Suppressor macrophage treated with lipopolysaccharide for 1 hour (primary cell): ENCODE results near the gene KIF5A.

Experiments
- DNase-seq, 3 donors: peaks; one replicate each; pipeline ENCODE4 v3.0.0-alpha.2; 2020 to 2022

Gene KIF5A

DNA sequence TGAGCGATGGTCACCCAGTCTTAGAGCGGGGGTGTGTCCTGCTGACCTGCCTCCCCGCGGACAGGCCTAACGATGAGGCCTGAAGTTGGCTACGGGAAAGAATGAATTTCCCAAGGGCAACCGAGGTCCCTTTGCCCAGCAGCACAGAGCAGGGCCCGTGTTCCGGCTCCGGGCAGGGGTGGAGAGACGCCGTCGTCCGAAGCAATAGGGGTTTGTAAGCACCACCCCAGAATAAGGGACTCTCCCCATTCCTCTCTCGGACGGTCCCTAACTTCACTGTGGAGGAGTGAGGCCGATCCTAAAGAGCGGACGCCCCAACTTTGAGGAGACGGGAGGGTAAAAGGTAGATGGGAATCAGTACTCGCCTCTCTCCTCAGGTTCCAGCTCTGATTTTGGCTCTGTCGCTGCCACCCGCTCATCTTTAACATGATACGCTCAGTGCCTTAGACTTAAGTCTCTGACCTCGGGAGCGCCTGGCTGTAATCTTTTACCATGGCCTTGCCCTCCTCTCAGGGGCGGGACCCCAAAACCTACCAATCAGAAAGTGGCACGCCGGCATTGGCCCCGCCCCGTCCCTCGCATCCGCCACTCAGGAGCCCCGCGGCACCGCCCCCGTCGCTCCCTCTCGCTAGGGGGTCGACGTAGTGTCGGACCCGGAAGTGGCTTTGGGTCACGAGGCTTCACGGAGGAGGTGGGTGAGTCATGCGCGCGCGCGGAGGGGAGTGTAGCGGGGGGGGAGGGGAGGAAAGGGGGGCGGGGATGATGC, 29.6 kb upstream of the KIF5A start, which contains the start of gene DDIT3:
DDIT3 (minus strand) TSS at position 462 of the 766 bp plus-strand sequence. CDS start 3,108 bp downstream, outside the sequence.
- peak; percentile 100 for DNase-seq

DNA sequence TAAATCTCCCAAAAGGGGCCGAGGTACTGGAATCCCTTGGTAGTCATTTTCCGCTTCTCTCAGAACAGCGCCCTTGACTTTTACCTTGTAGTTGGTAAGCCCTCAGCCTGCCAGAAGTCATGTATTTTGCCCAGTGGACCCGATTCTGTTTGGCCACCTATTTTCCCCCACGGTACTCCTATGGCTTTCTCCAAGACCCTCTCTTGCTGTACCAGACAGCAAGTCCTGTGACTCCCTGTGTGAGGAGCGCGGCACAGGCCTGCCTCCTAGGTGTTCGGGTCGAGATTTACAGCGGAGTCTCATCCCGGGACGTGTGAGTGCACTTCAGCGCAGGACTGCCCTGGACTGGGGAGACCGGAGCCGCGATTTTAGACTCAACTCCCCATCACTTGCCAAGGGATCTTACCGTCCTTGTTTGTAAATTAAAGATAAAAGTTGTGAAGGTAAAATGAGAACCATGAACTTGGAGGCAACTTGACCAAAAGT, 28.3 kb upstream of the KIF5A start:
- peak in 1 of 3 donors; percentile 7 for DNase-seq

DNA sequence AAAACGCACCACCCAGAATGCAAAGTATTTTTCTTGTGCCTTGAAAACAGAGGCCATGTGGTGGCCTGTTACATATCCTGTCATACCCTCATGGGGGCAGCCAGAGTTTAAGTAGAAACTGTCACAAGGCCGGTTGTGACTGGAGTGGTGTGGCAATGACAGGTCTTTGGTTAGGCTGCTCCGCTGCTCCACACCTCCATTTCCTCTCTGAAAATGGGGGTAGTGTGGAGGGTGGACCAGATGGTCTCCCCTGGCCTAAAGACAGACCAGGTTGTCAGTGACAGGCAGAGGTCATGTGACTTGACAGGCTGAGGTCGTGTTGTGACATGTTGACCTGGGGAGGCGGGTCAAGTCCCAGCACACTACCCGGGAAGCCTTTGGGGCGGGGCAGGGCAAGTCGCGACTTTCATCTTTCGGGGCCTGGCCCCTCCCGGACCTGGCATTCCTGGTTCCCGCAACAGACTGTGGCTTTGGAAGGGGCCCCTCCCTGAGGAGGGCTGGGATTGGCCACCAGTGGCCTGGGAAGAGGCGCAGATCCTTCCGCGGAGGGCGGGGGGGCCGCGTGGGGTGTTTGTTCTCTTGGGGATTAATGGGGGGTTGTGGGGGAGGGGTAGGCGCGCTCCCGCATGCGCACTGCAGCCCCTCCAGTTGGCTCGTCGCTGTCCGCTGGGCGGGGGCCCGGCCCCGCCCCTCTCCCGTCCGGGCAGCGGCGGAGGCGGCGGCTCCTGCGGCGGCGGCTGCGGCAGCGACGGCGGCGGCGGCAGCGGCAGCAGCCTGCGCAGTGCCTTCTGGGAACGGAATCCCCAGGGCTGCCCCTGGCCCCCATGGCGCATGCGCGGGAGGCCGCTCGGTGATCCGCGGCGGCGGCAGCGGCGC, 27.6 kb upstream of the KIF5A start, which contains the start of gene MBD6:
MBD6 (plus strand) TSS at position 814 of the 876 bp plus-strand sequence. CDS start 1,480 bp downstream, outside the sequence.
- DNase-seq: peak; percentile 94 to 97 (median 95)

GRCh38 chr12:57522887-57523705, 26.7 kb upstream of the KIF5A start:
- peak; percentile 73 to 88 (median 86) for DNase-seq

DNA sequence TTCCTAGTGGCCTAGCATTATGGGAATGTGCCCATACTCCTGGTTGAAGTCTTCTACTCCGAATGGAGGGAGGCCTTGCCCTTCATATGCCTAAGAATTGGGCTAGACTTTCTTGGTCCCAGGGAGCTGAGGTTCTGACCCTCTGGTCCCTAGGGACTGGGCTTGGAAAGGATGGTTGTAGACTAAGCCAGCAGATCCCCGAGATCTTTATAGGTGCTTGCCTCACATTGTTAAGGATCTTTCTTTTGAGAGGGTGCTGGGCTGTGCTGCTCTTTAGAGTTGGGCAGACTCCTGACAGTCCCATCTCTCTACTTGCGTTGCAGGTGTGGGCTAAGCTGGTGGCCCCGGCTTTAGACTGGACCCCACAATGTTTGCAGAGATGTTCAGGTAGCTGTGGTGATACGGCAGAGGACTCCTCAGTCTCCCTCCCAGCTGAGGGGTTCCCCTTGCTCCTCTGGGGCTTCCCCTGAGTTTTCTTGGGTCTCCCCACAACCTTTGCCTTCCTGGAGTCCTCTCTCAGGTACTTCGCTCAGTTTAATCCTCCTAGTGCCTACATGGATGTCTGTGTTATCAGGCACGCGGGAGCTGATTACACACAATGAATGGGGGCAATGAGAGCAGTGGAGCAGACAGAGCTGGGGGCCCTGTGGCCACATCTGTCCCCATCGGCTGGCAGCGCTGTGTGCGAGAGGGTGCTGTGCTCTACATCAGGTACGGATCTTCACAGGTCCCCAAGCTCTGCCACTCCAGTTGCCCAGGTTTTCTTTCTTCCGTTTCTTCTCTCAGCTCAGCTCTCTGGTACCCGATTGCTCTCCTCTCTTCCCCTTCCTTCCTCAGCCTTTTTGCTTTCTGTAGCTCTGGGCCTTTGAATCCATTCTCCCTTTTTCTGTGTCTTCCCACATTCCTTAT, 25.9 kb upstream of the KIF5A start:
- no peak for DNase-seq

DNA sequence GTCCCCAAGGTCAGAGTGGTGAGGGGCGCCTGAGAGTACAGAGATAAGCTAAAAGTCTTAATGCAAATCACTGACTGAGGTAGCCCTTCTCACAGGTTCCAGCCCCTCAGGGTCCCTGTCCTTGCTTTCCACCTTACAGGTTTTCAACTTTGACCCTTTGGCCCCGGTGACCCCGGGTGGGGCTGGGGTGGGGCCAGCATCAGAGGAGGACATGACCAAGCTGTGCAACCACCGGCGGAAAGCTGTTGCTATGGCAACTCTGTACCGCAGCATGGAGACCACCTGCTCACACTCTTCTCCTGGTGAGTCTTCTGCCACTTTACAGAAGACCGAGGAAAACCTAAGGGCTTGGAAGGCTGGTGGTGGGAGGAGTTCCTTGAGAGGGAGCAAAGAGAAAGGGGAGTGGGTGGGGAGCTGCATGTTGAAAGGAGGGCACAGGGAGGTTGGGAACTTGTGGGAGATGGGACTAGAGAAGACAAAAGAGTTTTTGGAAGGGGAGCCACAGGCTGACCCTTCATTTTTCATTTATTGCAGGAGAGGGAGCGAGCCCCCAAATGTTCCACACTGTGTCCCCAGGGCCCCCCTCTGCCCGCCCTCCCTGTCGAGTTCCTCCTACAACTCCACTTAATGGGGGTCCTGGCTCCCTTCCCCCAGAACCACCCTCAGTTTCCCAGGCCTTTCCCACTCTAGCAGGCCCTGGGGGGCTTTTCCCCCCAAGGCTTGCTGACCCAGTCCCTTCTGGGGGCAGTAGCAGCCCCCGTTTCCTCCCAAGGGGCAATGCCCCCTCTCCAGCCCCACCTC, 24.8 kb upstream of the KIF5A start:
- no peak for DNase-seq

DNA sequence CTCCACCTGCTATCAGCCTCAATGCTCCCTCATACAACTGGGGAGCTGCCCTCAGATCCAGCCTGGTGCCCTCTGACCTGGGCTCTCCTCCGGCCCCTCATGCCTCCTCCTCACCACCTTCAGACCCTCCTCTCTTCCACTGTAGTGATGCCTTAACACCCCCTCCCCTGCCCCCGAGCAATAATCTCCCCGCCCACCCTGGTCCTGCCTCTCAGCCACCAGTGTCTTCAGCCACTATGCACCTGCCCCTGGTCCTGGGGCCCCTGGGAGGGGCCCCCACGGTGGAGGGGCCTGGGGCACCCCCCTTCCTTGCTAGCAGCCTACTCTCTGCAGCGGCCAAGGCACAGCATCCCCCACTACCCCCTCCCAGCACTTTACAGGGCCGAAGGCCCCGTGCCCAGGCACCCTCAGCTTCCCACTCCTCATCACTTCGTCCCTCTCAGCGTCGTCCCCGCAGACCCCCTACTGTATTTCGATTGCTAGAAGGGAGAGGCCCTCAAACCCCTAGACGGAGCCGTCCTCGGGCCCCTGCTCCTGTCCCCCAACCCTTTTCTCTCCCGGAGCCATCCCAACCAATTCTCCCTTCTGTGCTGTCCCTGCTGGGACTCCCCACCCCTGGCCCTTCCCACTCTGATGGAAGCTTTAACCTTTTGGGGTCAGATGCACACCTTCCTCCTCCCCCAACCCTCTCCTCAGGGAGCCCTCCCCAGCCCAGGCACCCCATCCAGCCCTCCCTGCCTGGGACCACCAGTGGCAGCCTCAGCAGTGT, 24.0 kb upstream of the KIF5A start:
- no peak for DNase-seq

DNA sequence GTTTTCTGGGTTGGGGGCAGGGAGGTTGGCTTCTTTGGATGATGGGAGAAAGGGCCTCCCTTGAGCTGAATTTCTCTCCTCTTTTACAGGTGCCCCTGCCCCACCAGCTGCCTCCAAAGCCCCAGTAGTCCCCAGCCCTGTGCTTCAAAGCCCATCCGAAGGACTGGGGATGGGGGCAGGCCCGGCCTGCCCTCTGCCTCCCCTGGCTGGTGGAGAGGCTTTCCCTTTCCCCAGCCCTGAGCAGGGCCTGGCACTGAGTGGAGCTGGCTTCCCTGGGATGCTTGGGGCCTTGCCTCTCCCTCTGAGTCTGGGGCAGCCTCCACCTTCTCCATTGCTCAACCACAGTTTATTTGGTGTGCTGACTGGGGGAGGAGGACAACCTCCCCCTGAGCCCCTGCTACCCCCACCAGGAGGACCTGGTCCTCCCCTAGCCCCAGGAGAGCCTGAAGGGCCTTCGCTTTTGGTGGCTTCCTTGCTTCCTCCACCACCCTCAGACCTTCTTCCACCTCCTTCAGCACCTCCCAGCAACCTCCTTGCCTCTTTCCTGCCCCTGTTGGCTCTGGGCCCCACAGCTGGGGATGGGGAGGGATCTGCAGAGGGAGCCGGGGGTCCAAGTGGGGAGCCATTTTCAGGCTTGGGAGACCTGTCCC, 23.2 kb upstream of the KIF5A start:
- DNase-seq: no peak

- DNase-seq: no peak
Observed at GRCh38 chr12:57527184-57527583, 22.7 kb upstream of the KIF5A start.

DNA sequence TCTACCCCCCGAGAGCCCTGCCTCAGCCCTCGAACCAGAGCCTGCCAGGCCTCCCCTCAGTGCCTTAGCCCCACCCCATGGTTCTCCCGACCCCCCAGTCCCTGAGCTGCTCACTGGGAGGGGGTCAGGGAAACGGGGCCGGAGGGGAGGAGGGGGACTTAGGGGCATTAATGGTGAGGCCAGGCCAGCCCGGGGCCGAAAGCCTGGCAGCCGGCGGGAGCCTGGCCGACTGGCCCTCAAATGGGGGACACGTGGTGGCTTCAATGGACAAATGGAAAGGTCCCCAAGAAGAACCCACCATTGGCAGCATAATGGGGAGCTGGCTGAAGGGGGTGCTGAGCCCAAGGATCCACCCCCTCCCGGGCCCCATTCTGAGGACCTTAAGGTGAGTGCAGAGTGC, 21.7 kb upstream of the KIF5A start:
- no peak for DNase-seq

DNA sequence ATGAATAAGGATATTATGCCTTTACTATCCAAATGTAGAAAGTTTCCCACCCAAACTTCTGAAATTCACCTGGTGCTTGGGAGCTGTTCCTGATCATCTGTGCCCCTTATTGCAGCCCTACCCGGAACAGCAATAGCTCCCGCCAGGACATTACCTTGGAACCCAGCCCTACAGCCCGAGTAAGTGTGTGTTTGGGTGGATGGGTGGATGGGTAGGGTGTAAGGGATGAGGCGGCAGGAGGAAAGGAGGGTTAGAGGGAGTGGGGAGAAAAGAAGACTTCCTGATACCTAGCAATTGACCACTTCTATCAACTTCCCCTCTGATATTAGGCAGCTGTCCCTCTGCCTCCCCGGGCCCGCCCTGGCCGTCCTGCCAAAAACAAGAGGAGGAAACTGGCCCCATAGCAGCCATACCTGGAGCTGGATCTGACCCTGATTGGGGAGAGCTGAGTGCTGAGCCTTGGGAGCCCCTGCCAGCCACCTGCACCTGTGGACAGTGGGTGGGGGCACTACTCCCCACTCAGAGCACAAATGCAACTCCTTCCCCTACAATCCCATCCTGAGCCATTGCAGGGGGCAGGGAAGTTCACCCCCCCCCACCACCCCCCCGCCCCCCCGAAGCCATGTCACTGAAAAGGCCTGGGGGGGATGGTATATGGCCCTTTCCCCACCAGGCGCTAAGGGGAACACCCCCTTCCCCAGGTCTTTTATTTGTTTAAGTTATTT, 20.9 kb upstream of the KIF5A start:
- no peak for DNase-seq

DNA sequence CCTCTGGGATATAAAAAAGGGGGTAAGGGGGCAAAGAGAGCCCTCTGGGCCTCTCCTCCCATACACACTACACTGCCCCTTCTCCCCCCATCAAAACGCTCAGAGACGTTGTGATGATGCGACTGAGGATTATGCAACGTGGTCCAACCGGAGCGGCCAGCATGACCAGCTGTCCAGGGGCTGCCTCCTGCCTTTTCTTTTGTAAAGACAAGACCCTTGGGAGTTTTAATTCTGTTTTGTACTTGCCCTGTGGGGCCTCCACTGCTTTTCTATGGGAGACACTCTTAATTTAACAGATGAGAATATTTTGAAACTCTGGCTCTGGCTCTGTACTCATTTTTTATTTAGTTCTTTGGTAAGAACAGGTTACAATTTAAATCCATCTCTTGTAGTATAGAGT, 20.0 kb upstream of the KIF5A start:
- DNase-seq: no peak

DNA sequence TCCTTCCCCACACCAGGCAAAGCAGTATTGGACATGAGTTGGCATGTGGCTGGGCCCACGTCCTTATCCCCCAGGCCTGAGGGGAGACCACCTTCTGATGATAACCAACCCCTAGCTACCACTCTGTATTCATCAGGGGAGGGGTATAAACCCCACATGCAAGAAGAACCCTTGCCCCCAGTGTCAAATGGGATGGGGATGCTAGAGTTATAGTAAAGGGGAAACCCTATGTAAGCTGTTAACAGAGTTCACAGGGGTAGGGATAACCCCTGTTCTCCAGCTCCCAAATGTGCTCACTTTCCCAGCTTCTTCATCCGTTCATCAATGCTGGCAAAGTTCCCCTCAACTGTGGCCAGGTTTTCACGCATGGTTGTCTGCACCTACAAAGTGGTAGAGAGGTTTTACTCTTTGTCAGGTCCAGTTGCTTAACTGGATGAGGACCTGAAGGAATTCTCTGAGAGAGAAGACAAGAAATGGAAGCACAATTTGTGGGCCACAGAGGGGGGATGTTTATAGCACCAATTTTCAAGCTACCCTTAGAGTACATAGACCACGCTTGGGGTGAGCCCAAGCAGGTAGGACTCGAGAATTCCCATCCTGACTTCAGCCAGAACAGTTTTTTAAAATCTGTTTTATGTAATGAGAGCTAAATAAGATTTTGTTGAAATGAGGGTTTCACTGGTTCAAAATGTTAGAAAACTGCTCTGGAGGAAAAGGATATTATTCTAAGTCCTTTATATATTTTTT, 19.3 kb upstream of the KIF5A start:
- no peak for DNase-seq

- no peak for DNase-seq
Observed at GRCh38 chr12:57531836-57532235, 18.0 kb upstream of the KIF5A start.

DNA sequence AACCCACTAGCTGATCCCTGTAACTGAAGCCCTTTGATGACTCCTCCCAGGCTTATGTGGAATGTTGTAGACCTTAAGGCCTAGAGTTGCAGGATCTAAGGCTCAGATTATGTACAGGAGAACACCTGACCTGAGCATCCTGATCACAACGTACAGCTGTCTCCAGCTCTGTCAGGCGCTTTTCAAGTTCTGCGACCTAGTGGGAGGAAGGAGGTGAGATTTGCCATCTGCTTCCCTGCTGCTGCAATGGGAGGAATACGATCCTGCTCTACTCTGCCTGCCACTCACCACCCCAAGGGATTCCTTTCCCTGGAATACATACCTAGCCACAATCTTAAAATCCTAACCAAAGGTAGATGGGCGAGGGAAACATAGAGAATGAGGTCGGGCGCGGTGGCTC, 16.7 kb upstream of the KIF5A start:
- DNase-seq: no peak

- DNase-seq: no peak
Observed at GRCh38 chr12:57534250-57534649, 15.6 kb upstream of the KIF5A start.

GRCh38 chr12:57534991-57535543, 14.8 kb upstream of the KIF5A start:
- DNase-seq: no peak
